HG03045 (cell line): ENCODE results near the gene PLCB3.

Source experiments
- ATAC-seq: cut with Tn5 transposase; IDR thresholded peaks from one replicate; pipeline ENCODE4 v1.9.1; 2021; ENCODE audit warnings: mild to moderate bottlenecking, moderate library complexity; ENCODE audit not compliant: unreplicated experiment

Gene PLCB3

DNA sequence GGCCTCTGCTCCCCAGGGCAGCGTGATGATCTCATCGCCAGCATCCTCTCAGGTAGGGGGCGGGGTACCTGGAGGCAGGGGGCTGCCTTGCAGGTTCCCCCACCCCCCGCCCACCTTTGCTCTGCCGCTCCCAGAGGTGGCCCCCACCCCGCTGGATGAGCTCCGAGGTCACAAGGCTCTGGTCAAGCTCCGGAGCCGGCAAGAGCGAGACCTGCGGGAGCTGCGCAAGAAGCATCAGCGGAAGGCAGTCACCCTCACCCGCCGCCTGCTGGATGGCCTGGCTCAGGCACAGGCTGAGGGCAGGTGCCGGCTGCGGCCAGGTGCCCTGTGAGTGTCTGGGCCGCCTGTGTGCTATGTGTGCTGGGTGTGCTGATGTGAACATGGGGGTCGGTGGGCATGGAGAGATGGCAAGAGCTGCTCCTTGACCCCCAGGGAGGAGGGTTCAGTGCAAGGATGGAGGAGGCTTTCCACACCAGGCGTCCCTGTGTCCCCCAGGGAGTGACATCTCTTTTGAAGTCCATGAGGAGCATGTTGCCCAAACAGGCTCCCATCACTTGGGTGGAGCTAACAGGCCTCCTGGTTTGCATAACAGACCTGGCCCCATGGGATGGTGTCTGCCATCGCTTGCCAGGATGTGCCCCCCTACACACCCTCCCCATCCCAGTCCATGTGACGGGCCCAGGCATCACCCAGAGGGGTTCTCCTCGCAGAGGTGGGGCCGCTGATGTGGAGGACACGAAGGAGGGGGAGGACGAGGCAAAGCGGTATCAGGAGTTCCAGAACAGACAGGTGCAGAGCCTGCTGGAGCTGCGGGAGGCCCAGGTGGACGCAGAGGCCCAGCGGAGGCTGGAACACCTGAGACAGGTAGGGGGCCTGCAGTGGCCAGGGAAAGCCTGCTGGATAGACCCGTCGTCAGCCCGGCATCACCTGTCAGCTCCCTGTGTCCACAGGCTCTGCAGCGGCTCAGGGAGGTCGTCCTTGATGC, 14.1 kb downstream of the PLCB3 start:
- ATAC-seq, result no peak

GRCh38 chr11:64266339-64266738, 15.0 kb downstream of the PLCB3 start:
- ATAC-seq, result no peak

DNA sequence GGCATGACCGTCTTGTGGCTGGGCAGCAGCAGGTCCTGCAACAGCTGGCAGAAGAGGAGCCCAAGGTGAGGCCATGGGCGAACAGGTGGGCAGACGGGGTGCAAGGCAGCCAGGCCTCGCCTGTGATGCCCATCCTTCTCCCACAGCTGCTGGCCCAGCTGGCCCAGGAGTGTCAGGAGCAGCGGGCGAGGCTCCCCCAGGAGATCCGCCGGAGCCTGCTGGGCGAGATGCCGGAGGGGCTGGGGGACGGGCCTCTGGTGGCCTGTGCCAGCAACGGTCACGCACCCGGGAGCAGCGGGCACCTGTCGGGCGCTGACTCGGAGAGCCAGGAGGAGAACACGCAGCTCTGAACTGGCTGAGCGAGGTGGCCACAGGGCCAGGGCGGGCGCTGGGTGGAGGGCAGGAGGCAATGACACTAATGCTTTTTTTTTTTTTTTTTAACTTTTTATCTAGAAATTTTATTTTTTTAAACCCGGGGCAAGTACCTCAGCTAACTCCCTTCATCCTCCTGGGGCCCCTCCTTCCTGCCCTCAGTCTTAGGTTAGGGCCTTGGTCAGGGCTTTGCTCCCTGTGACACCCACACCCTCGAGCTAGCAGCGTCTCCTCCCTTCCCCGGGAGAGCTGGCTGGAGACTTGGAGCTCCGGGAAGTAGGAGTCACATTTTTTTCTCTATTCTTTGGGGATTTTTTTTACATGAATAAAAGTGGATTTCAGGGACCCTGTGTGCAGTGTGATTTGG, 16.0 kb downstream of the PLCB3 start:
- no peak for ATAC-seq

- no peak for ATAC-seq
These were observed 16.9 kb downstream of the PLCB3 start for GRCh38 chr11:64268025-64268892.

DNA sequence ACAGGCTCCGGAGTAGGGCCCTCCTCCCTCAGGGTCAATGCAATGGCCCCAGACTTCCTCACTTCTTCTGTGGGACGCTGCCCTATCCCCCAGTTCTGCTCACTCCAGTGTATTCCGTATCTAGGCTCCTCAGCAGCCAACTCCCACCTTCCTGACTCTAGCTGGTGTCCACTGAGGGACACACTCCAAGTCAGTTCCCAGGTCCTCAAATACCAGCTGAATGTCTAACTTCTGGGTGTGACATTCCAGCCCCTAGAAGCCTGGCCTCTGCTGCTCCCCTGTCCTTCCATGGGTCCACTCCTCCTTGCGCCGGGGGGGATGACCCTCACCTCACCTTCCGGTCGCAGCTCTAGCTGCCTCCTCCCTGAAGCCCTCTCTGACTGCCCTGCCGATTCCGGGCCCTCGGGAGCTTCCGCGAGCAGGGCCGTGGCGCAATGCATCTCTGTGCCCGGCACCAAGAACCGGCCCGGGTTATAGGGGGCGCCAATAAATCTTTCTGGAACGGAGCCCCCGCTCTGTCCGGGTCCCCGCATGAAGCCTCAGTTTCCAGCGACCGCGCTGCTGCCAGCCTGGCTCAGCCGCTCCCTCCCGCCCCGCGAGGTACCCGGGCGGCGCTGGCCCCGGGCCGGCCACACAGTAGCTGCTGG, 17.7 kb downstream of the PLCB3 start:
- ATAC-seq, result peak; percentile 19

DNA sequence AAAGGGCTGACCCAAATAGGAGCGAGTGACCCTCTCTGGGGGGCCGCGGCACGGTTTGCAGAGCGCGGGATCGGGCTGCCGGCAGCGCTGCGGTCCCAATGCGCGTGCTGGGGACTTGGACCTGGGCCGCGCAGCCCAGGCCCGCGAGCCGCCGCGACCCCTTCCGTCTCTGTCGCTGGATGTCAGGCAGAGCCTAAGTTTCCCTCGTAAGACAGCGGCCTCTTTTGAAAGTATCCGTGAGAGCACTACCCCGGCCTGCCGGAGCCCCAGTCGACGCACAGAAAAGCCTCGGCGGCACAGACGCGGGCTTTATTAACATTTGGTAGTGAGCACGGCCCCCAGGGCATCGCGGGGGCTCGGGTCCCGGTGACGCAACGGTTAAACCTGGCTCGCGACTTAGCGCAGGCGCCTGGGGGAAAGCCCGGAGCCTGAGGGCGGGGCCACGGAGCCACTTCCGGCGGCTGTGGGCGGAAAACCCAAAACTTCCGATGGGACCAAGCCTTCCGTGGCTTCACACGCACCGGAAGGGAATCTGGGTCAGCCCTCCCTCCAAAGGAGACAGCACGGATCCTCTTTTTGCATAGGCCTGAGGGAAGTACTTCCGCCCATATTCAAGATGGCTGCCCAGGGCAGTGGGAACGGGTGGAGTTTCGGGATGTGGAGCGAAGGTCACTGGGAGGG, 18.4 kb downstream of the PLCB3 start:
- peak; percentile 69 for ATAC-seq

DNA sequence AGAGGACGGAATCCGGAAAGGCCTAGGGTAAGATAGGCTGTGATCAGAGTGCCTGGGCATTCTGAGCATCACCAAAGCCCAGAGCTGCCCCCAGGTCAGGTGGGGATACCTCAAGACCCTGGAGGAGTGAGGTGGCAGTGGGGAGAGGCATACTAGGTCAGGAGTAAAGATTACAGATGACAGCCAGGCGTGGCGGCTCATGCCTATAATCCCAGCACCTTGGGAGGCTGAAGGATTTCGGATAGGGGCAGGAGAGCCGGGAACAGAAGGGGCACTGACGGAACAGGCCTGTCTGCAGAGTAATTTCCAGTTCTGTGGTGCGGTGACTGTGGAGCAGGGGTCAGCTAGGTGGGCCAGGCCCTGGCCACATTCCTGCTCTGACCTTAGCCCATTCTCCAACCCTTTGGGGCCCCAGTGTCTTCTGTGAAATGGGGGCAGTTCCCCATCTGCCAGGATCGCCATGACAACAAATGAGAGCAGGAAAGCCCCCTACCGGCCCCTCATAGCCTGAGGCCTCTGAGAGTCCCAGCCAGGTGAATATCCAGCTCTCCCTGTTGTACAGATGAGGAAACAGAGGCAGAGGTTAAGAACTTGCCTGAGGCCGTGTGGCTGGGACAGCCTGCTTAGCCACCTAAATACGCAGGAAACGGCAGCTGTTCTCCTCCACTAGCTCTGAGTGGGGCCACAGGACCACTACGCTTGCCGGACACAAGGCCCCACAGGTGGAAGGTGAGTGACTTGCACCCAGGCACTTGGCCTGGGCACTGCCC, 23.9 kb downstream of the PLCB3 start:
- no peak for ATAC-seq

DNA sequence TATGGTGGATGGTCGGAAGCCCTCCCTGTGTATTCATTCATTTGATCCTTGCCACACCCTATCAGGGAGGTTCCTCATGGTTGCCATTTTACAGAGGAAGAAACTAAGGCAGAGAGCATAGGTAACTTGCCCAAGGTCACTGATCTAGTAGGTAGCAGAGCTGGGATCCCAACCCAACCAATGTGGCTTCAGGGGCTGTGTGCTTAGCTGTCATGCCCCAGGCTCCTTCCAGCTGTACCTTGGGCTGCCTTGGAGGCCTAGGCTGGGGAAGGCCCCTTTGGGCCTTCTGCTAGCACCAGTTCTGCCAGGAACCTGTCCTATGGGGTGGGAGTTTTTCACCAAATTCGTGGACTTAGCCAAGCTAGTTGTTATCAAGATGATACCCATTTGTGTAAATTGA, 24.5 kb downstream of the PLCB3 start:
- ATAC-seq, result no peak

DNA sequence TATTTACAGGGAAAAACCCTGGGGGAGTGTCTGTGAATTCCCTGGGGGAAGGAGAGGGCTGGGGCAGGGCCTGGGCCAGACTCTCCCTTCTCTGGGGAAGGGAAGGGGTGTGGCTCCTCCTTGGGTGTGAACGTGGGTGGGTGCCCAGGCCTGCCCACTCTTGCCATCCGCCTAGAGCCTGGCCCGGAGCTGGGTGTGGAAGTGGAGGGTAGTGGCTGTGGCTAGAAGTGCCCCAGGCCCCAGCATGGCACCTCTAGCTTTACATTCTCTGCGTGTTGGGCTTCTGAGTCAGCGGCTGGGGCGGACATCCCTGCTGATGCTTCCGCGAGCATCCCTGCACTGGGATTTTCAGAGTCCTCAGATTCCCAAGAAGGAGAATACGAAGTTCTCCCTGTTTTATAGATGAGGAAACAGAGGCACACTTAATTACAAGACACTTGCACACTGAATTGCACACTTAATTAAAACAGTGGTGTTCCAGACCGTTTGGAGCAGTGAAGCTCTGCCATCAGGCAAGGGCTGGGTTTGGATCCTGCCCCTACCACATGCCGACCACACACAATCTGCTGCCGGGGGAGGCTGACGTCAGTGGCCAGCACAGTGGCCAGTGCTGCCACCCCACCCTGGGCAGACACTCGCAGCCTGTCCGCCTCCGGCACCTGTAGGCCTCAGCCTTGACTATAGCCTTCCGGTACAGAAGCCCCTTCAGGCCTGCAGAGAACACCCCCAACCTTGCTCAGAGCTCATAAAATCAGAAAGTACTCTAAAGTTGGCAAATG, 25.5 kb downstream of the PLCB3 start:
- no peak for ATAC-seq

GRCh38 chr11:64278576-64279190, 27.4 kb downstream of the PLCB3 start:
- no peak for ATAC-seq

- no peak for ATAC-seq
These were observed 30.8 kb downstream of the PLCB3 start for GRCh38 chr11:64281957-64282770.

GRCh38 chr11:64283092-64283491, 31.8 kb downstream of the PLCB3 start:
- no peak for ATAC-seq

GRCh38 chr11:64284048-64284961, 33.0 kb downstream of the PLCB3 start, which contains the start of gene BAD:
TSS of gene BAD (minus strand) at chr11:64284665. CDS start at chr11:64284368, 297 bp downstream.
- peak; percentile 73 for ATAC-seq

DNA sequence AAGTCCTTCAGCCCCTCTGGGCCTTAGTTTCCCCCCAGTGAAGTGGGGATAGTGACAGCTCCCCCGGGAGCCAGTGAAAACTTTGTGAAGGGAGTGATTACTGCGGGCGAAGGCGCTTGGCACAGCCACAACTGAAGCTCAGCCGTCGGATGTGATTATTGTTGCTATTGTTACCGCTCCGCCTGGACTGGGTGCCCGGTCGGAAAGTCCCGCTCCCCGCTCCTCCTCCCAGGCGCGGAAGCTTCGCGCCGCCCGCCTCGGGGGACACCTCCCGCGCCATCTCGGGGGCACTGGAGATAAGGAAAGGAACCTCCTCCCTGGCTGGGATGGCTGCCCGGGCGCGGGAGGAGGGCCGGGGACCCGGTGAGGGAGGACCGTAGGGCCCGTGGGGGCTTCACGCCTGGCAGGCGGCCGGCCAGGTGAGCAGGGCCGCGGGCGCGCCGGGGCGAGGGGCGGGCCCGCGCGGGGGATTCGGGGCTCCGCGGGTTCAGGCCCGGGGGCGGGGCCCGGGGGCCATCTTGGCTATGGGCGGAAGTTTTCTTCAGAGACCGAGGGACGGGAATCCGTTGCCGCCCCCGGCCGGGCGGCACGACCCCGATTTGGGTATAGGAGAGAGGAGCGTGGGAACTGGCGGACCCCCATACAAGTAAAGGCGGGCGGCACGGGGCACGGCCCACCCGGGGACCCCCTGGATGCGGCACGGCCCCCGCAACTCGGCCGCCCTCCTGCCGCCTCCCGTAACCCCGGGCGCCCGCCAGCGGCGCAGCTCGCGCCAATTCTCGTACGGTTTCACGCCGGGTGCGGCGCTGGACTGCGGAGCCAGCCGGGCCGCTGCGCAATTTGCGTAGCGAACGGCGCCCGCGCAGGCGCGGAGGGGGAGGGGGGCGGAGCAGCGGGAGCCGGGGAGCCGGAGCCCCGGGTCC, 33.9 kb downstream of the PLCB3 start, which contains the start of gene GPR137:
TSS of gene GPR137 (plus strand) at position 887 of the 923 bp plus-strand sequence. CDS start 677 bp downstream, outside the sequence.
- ATAC-seq, result peak; percentile 60
